OCI-LY1 (cell line): ENCODE data around the gene DIP2B.

ENCODE experiments used
- H2AFZ ChIP-seq: fragments of 200-600 bp; sonication (generic), shearing (Covaris generic); 2 replicates; pipeline ENCODE4 v1.6.0; 2014; ENCODE audit warnings: antibody characterized with exemption, mild to moderate bottlenecking, low read length
- H3F3A ChIP-seq: fragments of 200-600 bp; sonication (generic), shearing (Covaris generic); 2 replicates; pipeline ENCODE4 v1.6.0; 2014; ENCODE audit warnings: mild to moderate bottlenecking, antibody characterized with exemption, low read length, moderate library complexity; ENCODE audit not compliant: insufficient read depth
- H3K27ac ChIP-seq: fragments of 200-600 bp; sonication (generic); 2 replicates; pipeline ENCODE4 v1.5.1; 2014; ENCODE audit warnings: low read length, mixed run types, mild to moderate bottlenecking, low read depth; ENCODE audit not compliant: poor library complexity, severe bottlenecking
- H3K27me3 ChIP-seq: fragments of 200-600 bp; sonication (generic); 2 replicates; pipeline ENCODE4 v1.6.0; 2014; ENCODE audit warnings: antibody characterized with exemption, mild to moderate bottlenecking, low read length, moderate library complexity; ENCODE audit not compliant: insufficient read depth
- H3K36me3 ChIP-seq: fragments of 200-600 bp; sonication (generic); 2 replicates; pipeline ENCODE4 v1.6.1; 2014; ENCODE audit warnings: mild to moderate bottlenecking, antibody characterized with exemption, low read length, moderate library complexity, mixed read lengths; ENCODE audit not compliant: insufficient read depth
- H3K4me1 ChIP-seq: fragments of 200-600 bp; sonication (generic); 2 replicates; pipeline ENCODE4 v1.5.1; 2014; ENCODE audit warnings: mild to moderate bottlenecking, low read length, moderate library complexity; ENCODE audit not compliant: insufficient read depth, severe bottlenecking
- H3K4me2 ChIP-seq: fragments of 200-600 bp; sonication (generic), shearing (Covaris generic); 2 replicates; pipeline ENCODE4 v1.6.1; 2014; ENCODE audit warnings: low read length
- H3K4me3 ChIP-seq: fragments of 200-600 bp; sonication (generic); 2 replicates; pipeline ENCODE4 v1.5.1; 2014; ENCODE audit warnings: low read length, low read depth, mild to moderate bottlenecking, mixed read lengths; ENCODE audit not compliant: poor library complexity, severe bottlenecking
- H3K79me2 ChIP-seq: fragments of 200-600 bp; shearing (Covaris generic); 2 replicates; pipeline ENCODE4 v1.6.1; 2016; ENCODE audit warnings: mixed run types, low read length, mixed read lengths; ENCODE audit not compliant: insufficient read depth
- H3K9ac ChIP-seq: fragments of 200-600 bp; sonication (generic), shearing (Covaris generic); 2 replicates; pipeline ENCODE4 v1.6.1; 2014; ENCODE audit warnings: mild to moderate bottlenecking, low read length, mixed read lengths
- H3K9me2 ChIP-seq: fragments of 200-600 bp; sonication (generic), shearing (Covaris generic); 2 replicates; pipeline ENCODE4 v1.6.1; 2014; ENCODE audit warnings: low read depth, mild to moderate bottlenecking, low read length, mixed read lengths
- H3K9me3 ChIP-seq: fragments of 200-600 bp; shearing (Covaris generic); 2 replicates; pipeline ENCODE4 v1.6.1; 2014; ENCODE audit warnings: low read length, mixed read lengths
- H4K20me1 ChIP-seq: fragments of 200-600 bp; sonication (generic), shearing (Covaris generic); 2 replicates; pipeline ENCODE4 v1.6.0; 2016; ENCODE audit warnings: mild to moderate bottlenecking, low read length; ENCODE audit not compliant: insufficient read depth
- EZH2 ChIP-seq: fragments of 200-600 bp; sonication (generic), shearing (Covaris generic); IDR thresholded peaks from 2 replicates; pipeline ENCODE4 v1.8.0; 2017; ENCODE audit warnings: borderline replicate concordance, mixed run types, mild to moderate bottlenecking, antibody characterized with exemption, low read length, moderate library complexity, mixed read lengths
- TF ChIP-seq, protein P1 (sequence below): fragments of 200-600 bp; sonication (generic), shearing (Covaris generic); IDR thresholded peaks from 2 replicates; pipeline ENCODE4 v1.5.1; 2017; ENCODE audit warnings: mild to moderate bottlenecking, antibody characterized with exemption, low read length, moderate library complexity, mixed read lengths

DIP2B gene

DNA sequence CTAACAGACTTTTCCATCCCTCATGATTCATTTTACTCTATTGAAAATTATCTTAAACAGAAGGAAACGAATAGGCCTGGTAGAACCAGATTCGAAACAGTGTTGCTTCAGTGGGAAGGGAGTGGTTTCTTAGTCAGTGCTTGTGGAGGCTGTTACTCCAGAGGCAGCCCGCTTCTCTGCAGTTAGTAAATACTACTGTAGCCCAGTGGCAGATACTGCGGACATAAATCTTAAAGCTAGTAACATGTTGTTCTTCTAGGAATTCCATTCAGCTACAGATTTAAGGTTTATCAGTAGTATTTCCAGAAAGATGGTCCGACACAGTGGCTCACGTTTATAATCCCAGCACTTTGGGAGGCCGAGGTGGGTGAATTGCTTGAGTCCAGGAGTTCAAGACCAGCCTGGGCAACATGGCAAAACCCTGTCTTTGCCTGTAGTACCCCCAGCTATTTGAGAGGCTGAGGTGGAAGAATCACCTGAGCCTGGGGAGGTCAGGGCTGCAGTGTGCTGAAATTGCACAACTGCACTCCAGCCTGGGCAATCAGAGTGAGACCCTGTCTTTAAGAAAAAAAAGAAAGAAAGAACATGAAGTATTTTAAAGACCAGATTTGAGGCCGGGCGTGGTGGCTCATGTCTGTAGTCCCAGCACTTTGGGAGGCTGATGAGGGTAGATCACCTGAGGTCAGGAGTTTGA lies 45.9 kb downstream of the DIP2B start:
- Histone ChIP-seq H3K9me2 (no peaks in the 10 kb centered on the region), H3K79me2 (no peaks in the 10 kb centered on the region), H3K4me3 (no peak overlapping the region), H3K4me2 (no peak overlapping the region), H4K20me1 (no peaks in the 10 kb centered on the region), H3K36me3 (no peaks in the 10 kb centered on the region), H3K27ac (no peak overlapping the region), H3K9ac (no peak overlapping the region), H3K4me1 (no peaks in the 10 kb centered on the region), H3K27me3 (no peaks in the 10 kb centered on the region), H3K9me3 (peaks cover 6% of the 10 kb centered on the region; the same call in 1 of the 2 replicates), H3F3A (no peaks in the 10 kb centered on the region), H2AFZ (no peak overlapping the region)
- TF ChIP-seq, protein P1, sequence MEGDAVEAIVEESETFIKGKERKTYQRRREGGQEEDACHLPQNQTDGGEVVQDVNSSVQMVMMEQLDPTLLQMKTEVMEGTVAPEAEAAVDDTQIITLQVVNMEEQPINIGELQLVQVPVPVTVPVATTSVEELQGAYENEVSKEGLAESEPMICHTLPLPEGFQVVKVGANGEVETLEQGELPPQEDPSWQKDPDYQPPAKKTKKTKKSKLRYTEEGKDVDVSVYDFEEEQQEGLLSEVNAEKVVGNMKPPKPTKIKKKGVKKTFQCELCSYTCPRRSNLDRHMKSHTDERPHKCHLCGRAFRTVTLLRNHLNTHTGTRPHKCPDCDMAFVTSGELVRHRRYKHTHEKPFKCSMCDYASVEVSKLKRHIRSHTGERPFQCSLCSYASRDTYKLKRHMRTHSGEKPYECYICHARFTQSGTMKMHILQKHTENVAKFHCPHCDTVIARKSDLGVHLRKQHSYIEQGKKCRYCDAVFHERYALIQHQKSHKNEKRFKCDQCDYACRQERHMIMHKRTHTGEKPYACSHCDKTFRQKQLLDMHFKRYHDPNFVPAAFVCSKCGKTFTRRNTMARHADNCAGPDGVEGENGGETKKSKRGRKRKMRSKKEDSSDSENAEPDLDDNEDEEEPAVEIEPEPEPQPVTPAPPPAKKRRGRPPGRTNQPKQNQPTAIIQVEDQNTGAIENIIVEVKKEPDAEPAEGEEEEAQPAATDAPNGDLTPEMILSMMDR: no peak
- no peak for TF ChIP-seq EZH2

GRCh38 chr12:50551866-50552265 lies 47.1 kb downstream of the DIP2B start:
- H3K4me1 ChIP-seq: no peaks in the 10 kb centered on the region
- peaks cover 6% of the 10 kb centered on the region; the same call in 1 of the 2 replicates for H3K9me3 ChIP-seq
- no peak for TF ChIP-seq EZH2
- TF ChIP-seq, protein P1: no peak
- H3K27me3 ChIP-seq: no peaks in the 10 kb centered on the region
- no peak overlapping the region for H2AFZ ChIP-seq
- no peak overlapping the region for H3K9ac ChIP-seq
- H3K79me2 ChIP-seq: no peaks in the 10 kb centered on the region
- no peaks in the 10 kb centered on the region for H3K9me2 ChIP-seq
- H3K27ac ChIP-seq: no peak overlapping the region
- H3K36me3 ChIP-seq: no peaks in the 10 kb centered on the region
- H4K20me1 ChIP-seq: no peaks in the 10 kb centered on the region
- no peak overlapping the region for H3K4me3 ChIP-seq
- no peak overlapping the region for H3K4me2 ChIP-seq
- H3F3A ChIP-seq: no peaks in the 10 kb centered on the region

DNA sequence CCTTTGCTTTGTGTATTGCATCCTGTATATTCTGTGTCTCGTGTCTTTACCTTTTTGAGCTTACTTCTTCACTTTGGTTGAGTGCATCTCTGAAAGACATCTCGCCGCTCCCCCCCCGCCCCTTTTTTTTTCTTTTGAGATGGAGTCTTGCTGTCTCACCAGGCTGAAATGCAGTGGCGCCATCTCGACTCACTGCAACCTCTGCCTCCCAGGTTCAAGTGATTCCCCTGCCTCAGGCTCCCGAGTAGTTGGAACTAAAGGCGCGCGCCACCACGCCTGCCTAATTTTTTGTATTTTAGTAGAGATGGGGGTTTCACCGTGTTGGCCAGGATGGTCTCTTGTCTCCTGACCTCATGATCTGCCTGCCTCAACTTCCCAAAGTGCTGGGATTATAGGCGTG lies 49.9 kb downstream of the DIP2B start:
- no peaks in the 10 kb centered on the region for H4K20me1 ChIP-seq
- no peak overlapping the region for H2AFZ ChIP-seq
- no peaks in the 10 kb centered on the region for H3F3A ChIP-seq
- no peaks in the 10 kb centered on the region for H3K27me3 ChIP-seq
- no peak overlapping the region for H3K9ac ChIP-seq
- no peaks in the 10 kb centered on the region for H3K79me2 ChIP-seq
- no peaks in the 10 kb centered on the region for H3K4me1 ChIP-seq
- H3K9me2 ChIP-seq: no peaks in the 10 kb centered on the region
- TF ChIP-seq EZH2: no peak
- H3K4me3 ChIP-seq: no peak overlapping the region
- no peak overlapping the region for H3K27ac ChIP-seq
- H3K9me3 ChIP-seq: peaks cover 6% of the 10 kb centered on the region; the same call in 1 of the 2 replicates
- H3K4me2 ChIP-seq: no peak overlapping the region
- no peaks in the 10 kb centered on the region for H3K36me3 ChIP-seq

DNA sequence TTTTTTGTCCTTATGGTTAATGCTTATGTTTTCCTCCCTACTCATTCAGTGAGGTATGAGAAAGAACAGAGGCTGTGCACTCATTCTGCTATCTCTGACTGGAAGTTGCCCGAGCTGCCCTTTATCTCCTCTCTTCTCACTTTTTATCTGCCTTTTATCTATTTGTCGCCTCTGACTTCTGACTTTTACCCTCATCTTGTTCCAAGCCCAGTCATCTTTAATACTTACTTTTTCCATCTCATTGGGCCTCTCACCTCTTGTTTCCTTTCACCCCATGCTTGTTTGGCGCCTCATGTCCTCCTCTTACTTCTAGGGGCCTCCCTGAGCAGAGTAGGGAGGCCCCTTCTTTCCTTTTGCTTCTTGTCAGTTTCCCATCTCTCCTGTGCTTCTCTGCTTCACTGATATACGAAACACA lies 50.7 kb downstream of the DIP2B start:
- H3K27me3 ChIP-seq: no peaks in the 10 kb centered on the region
- no peak overlapping the region for H3K9ac ChIP-seq
- H3K79me2 ChIP-seq: no peaks in the 10 kb centered on the region

More for the DNA sequence above, 50.7 kb downstream of the DIP2B start:
- Histone ChIP-seq H3K4me3 (no peak overlapping the region), H3K36me3 (no peaks in the 10 kb centered on the region), H3F3A (no peaks in the 10 kb centered on the region), H4K20me1 (no peaks in the 10 kb centered on the region), H3K4me1 (no peaks in the 10 kb centered on the region), H3K9me2 (no peaks in the 10 kb centered on the region), H3K27ac (no peak overlapping the region), H3K9me3 (peaks cover 6% of the 10 kb centered on the region; the same call in 1 of the 2 replicates), H2AFZ (no peak overlapping the region), H3K4me2 (no peak overlapping the region)
- no peak for TF ChIP-seq EZH2
- TF ChIP-seq, protein P1: no peak
